22Rv1 (cell line): Measurements from ENCODE around the gene MED10.

Source experiments
- CTCF ChIP-seq: fragments of 450-650 bp; IDR thresholded peaks from 2 replicates; pipeline ENCODE4 v1.5.1; 2017; ENCODE audit warnings: mild to moderate bottlenecking
- ZFX ChIP-seq: fragments of 450-650 bp; IDR thresholded peaks from 2 replicates; pipeline ENCODE4 v1.6.1; 2017; ENCODE audit warnings: antibody characterized with exemption, borderline replicate concordance

GRCh38 chr5:6389946-6390530 lies 11.7 kb upstream of the MED10 start:
- TF ChIP-seq CTCF (no peak), ZFX (no peak)
